CD4-positive, alpha-beta T cell treated with Interleukin-6 at 100 ng/mL for 8 hours (primary cell): ENCODE results near the gene CLEC11A.

Experiments
- DNase-seq: peaks from one replicate; pipeline ENCODE4 v3.0.0-alpha.2; 2020; ENCODE audit warnings: mixed read lengths, low spot score

Gene CLEC11A, protein sequence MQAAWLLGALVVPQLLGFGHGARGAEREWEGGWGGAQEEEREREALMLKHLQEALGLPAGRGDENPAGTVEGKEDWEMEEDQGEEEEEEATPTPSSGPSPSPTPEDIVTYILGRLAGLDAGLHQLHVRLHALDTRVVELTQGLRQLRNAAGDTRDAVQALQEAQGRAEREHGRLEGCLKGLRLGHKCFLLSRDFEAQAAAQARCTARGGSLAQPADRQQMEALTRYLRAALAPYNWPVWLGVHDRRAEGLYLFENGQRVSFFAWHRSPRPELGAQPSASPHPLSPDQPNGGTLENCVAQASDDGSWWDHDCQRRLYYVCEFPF

GRCh38 chr19:50723069-50723468, at the start of gene CLEC11A:
TSS of gene CLEC11A (plus strand) at chr19:50723364. CDS start at chr19:50723526, 162 bp downstream.
- DNase-seq = no peak

GRCh38 chr19:50676625-50677197, 46.5 kb upstream of the CLEC11A start:
- DNase-seq = no peak

DNA sequence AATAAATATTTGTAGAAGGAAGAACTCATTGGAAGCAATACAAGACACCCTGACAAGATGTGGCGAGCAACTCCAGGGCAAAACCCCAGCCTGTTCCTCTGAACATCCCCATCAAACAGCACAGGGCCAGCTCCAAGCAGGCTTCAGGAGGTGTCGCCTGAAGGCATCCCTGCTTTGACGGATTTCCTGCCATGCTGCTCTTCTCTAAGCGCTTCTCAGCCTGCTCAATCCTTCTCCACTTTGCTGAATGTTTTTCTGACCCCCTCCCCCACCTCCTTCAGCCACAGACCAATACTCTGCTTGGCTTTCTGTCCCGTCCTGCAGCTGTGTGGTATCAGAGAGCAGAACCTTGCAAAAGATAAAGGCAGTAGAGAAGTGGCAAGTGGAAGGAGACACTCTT, 45.5 kb upstream of the CLEC11A start:
- no peak for DNase-seq

DNA sequence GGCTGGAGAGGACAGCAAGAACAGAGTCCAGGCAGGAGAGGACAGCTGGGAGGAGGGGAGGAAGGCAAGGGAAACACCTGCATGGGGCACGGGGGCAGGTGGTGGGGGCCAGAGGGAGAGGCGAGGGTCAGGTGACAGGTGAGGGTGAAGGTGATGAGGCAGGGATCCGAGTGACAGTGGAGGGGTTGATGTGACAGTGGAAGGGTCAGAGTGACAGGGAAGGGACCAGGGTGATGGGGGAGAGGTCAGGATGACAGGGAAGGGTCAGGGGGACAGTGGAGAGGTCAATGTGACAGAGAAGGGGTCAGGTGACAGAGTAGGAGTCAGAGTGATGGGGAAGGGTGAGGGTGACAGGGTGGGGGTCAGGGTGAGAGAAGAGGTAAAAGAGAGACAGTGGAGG, 44.8 kb upstream of the CLEC11A start:
- DNase-seq = no peak

GRCh38 chr19:50679177-50680125, 43.7 kb upstream of the CLEC11A start:
- DNase-seq = peak; percentile 55

DNA sequence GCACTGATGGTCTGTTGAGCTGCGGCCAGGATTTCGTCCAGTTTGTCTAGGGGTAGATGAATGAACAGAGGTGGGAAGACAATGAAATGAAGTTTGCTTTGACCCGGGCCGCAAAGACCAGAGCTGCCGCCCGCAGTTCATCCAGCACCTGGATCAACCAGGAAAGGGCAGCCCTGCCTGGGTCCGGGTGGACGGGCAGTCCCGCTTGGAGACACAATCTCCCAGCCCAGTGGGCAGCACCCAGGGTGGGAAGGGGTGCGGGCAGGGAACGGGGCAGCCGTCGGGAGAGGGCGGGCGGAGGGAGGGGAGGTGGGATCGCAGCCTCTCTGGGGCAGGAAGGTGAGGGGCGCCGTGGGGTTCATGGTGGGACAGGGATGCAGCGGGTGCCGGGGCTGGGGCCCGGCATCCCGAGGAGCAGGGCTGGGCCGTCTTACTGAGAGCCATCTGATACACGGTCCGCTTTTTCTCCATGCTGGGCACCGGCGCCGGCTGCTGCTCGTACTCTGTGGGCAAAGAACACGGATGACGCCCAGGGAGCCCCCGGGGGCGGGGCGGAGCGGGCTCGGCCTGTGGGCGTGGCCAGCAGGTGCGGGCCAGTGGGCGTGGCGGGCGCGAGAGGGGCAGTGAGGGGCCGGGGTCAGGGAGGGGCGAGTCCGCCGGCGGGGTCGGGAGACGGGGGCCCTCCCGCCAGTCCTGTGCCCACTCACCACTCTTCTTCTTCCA, 36.7 kb upstream of the CLEC11A start:
- DNase-seq = no peak

GRCh38 chr19:50688766-50689165, 34.4 kb upstream of the CLEC11A start:
- DNase-seq = no peak

DNA sequence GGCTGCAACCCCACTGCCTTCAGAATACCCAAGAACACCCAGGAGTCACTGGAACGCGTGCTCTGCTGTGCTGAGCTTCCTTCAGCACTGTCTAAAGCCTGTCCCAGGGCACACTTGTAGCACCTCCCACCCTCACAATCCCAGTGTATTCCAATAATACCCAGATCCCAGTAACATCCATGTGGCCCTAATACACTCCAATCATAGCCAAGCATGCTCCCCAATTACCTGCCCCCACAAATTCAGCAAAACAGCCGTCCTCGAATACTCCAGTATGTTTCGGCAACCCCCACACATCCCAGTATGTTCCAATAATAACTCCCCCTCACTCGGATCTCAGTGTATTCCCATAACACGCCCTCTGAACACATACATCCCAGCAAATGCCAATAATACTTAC, 32.7 kb upstream of the CLEC11A start:
- DNase-seq = no peak

DNA sequence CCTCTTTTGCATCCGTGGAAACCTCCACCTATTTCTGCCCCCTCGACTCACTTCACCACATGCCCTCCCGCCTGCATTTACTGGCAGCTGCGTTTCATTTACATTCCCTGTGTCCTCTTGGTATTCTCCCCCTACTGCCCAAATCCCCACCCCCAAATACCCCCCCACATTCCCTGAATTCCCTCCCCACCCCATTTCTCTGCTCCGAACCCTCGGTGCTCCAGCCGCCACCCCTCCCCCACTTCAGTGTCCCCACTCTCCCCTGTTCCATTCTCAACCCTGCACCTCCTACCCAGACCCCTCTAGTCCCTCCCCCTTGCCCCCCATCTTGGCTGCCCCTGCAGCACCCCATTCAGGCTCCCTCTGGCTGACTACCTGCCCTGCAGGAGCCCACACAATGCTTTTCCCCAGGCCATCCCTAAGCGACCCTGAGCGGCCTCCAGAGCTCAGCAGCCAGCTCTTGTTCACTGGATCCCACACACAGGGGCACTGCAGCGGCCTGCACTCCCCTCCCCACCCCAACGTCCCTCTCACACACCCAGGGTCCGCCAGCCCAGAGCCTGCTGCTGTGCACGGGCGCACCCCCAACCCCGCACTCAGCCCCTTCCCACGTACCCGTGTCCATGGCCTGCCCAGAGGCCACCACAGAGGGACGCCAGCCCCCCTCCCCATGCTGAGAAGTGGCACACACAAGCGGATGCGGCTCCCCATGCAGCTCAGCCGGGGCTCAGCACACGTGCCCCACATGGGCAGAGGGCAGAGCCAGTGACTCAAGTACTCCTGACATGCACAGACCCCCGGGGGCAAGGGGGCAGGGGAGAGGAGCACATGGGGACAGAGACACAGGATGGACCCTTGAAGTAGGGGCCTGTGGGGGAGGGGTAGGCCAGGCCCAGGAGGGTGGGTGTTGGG, 29.8 kb upstream of the CLEC11A start:
- no peak for DNase-seq

- no peak for DNase-seq
Observed at GRCh38 chr19:50694815-50695145, 28.4 kb upstream of the CLEC11A start.

DNA sequence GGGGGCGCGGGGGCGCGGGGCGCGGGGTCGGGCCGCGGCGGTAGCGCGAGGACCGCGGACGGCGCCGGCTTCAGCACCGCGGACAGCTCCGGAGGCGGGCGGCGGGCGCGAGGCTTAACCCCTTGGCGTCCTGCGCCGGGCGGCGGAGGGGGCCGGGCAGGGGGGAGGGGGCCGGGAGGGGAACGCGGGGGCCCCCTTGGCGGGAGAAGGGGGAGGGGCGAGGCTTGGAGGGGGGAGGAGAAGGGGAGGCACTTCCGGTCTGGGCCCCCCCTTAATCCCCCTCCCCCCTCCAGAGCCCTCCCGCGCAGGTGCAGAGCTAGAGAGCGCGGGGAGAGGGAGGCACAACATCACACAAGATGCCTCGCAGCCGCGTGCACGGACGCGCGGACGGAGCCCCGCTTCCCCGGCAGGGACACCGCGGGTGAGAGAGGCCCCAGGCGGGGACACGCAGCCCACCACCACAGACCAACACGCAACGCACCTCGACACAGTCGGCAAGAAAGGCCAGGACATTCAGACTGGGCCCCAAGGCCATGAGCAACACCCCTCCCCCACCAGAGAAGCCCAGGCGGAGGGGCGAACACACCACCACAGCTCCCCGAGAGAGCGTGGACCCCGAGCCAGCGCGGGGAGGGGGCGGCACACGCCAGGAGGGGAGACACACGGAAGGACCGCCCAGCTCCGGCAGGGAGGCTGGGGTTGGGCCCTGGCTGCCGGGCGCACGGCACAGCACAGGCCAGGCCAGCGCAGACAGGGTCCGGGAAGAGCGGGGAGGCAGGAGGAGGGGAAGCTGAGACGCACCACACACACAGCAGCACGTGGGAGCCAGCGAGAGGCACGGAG, 27.7 kb upstream of the CLEC11A start:
- DNase-seq = no peak

DNA sequence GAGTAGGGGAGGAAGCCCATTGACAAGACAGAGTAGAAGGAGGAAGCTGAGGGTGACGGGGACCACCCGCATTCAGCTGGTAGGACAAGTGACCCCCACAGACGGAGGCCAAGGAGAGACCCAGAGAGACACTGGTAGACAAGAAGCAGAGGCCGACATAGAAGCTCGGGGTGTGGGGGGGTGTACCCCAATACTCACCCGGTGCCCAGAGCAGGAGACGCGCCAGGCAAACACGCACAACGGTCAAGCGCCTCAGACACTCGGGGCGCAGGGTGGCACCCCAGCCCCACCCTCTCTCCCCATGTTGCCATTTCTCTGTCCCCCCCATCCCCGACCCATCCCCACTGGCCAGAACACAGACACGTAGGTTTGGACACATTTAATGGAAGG, 27.1 kb upstream of the CLEC11A start:
- no peak for DNase-seq

GRCh38 chr19:50697414-50698124, 25.6 kb upstream of the CLEC11A start:
- DNase-seq = no peak

DNA sequence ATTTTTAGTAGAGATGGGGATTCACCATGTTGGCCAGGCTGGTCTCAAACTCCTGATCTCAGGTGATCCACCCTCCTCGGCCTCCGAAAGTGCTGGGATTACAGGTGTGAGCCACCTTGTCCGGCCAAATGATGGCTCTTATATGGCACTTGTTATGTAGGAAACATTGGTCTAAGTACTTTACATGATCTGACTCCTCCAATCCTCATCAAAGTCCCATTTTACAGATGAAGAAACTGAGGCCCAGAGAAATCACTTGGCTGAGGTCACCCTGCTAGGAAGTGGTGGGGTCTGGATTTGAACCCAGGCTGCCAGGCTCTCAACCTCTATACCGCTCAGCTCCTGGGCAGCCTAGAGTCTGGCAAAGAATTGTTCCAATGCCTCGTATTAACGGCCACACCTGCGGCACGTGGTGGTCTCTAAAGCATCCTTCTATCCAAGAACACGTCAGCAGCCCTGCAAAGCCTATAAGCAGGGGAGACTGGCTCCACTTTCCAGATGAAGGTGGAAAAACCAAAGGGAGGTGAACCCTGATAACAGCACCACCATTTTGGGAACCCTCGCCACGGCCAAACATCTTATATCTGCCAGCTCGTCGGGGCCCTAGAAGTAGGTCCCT, 21.7 kb upstream of the CLEC11A start:
- no peak for DNase-seq

- DNase-seq = no peak
Observed at GRCh38 chr19:50702158-50702870, 20.9 kb upstream of the CLEC11A start.

DNA sequence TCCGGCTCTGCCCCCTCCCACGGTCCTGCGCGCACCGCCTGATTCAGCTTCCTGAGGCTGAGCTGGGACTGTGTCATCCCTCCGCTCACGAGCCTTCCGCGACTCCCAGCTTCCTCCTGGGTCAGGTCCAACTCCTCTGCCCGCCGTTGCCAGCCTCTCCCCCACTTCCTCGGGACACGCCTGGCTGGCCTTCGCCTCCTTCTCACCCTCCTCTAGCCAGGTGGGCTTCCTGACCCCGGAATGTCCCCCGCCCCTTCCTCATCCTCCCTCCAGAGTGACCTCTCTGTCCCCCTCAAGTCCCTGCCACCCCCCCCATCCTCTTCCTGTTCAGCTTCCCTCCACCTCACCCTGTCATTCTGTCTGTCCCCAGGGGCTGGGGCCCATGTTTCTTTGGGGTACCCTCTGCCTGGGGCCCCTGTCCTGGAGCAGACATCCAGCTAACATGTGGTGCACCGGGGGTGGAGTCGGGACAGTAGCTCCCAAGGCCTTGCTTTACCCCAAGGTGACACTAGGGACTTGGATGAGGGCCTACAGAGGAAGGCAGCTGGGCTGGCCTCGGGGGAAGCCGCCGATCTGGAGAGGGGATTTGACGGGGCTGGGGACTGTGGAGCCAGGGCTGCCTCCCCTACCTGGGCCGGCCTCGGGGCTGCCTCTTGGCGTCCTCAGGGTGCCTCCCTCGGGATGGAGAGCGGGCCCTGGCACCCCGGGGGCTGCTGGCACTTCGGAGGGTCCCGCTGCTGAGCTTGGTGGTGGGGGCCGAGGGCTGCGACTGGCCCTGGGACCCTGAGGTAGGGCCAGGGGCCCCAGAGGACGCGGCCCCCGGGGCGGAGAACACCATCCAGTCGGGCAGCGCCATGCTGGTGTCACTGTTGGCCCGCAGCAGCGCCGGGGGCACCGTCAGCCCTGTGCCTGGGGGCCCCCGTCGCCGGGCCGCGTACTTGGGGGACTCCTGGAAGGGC, 20.0 kb upstream of the CLEC11A start:
- DNase-seq = no peak
